ENCODE data around the gene KDM2A. TPM values are rescaled to one million over a fixed set of nuclear protein-coding genes. Genes with fewer than 3 reads are reported as not detected.

Gene KDM2A
- total and polyA plus RNA-seq, 2 of the 13 experiments (the other 11 are each of a cell fraction or from before 2014, with no cell fraction given), result 31.3 to 31.4 TPM

DNA sequence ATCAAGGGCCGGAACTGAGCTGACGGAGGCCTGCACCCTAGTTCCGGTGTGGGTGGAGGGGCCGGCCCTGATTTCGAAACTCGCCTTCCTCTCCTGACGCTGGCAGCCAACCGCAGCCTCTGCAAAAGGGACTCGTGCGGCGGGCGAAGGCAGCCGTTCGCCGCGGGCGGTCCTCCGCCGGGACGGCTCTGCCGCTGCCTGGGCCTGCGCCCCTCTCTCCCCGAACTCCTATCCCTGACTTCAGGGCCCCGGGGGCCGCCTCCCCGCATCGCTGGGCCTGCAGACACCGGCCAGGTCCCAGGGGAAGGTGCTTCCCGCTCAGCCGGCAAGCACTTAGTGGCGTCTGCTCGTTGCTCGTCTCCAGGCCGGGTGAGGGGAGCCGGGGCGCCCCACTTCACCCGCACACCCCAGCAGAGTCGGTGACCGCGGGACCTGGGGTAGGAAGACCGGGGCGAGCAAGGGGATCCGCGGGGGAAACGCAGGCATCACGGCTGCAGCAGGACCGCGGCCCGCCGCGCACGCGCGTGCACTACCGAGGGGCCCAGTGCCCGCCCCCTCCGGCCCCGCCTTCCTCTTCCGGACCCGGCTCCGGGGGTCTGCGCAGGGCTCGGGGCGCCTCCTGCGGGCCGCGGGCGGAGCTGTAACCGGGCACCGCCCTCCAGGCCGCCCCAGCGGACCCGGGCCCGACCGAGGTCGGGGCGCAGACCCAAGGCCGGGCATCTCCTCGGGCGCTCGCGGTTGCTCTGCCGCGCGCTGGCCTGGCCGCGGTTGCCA is 169.6 kb downstream of the KDM2A start (continued):
- TF ChIP-seq ZKSCAN5 (CRISPR knock-in tag; IDR thresholded peaks at IDR 0.05) (0 out of 2 replicates have a peak, but pooled peaks have one; percentile 31), ZNF350 (CRISPR knock-in tag; IDR thresholded peaks at IDR 0.05; ENCODE audit: borderline replicate concordance, low read depth) (peak; percentile 94), GATAD1 (CRISPR knock-in tag; IDR thresholded peaks at IDR 0.05) (peak; percentile 78), NFYB (CRISPR knock-in tag; IDR thresholded peaks at IDR 0.05) (peak; percentile 36), NCOA5 (CRISPR knock-in tag; IDR thresholded peaks at IDR 0.05) (no peak; the same call in none of the 2 replicates), HNRNPL (IDR thresholded peaks at IDR 0.05; ENCODE audit: low read depth, low read length) (peak; percentile 77), CBX2 (IDR thresholded peaks at IDR 0.05; ENCODE audit: low read depth, low read length) (no peak), CBX2 (CRISPR knock-in tag; IDR thresholded peaks at IDR 0.05; ENCODE audit: low read depth) (no peak), ZNF329 (CRISPR knock-in tag; IDR thresholded peaks at IDR 0.05; ENCODE audit: low read depth) (no peak), YY1 (IDR thresholded peaks at IDR 0.05; ENCODE audit: insufficient read depth, insufficient replicate concordance, low read depth, low read length) (peak; percentile 45), NR2F1 (CRISPR knock-in tag; IDR thresholded peaks at IDR 0.05) (no peak), ZNF549 (CRISPR knock-in tag; IDR thresholded peaks at IDR 0.05) (no peak), ATM (IDR thresholded peaks at IDR 0.05; ENCODE audit: borderline replicate concordance) (no peak), RBFOX2 (IDR thresholded peaks at IDR 0.05; ENCODE audit: low read depth, low read length) (peak; percentile 98)
- TF ChIP-seq, protein P1, sequence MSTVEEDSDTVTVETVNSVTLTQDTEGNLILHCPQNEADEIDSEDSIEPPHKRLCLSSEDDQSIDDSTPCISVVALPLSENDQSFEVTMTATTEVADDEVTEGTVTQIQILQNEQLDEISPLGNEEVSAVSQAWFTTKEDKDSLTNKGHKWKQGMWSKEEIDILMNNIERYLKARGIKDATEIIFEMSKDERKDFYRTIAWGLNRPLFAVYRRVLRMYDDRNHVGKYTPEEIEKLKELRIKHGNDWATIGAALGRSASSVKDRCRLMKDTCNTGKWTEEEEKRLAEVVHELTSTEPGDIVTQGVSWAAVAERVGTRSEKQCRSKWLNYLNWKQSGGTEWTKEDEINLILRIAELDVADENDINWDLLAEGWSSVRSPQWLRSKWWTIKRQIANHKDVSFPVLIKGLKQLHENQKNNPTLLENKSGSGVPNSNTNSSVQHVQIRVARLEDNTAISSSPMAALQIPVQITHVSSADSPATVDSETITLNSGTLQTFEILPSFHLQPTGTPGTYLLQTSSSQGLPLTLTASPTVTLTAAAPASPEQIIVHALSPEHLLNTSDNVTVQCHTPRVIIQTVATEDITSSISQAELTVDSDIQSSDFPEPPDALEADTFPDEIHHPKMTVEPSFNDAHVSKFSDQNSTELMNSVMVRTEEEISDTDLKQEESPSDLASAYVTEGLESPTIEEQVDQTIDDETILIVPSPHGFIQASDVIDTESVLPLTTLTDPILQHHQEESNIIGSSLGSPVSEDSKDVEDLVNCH (CRISPR knock-in tag; IDR thresholded peaks at IDR 0.05), result peak; percentile 77; the same call in 1 of the 2 replicates
- TF ChIP-seq, protein P2, sequence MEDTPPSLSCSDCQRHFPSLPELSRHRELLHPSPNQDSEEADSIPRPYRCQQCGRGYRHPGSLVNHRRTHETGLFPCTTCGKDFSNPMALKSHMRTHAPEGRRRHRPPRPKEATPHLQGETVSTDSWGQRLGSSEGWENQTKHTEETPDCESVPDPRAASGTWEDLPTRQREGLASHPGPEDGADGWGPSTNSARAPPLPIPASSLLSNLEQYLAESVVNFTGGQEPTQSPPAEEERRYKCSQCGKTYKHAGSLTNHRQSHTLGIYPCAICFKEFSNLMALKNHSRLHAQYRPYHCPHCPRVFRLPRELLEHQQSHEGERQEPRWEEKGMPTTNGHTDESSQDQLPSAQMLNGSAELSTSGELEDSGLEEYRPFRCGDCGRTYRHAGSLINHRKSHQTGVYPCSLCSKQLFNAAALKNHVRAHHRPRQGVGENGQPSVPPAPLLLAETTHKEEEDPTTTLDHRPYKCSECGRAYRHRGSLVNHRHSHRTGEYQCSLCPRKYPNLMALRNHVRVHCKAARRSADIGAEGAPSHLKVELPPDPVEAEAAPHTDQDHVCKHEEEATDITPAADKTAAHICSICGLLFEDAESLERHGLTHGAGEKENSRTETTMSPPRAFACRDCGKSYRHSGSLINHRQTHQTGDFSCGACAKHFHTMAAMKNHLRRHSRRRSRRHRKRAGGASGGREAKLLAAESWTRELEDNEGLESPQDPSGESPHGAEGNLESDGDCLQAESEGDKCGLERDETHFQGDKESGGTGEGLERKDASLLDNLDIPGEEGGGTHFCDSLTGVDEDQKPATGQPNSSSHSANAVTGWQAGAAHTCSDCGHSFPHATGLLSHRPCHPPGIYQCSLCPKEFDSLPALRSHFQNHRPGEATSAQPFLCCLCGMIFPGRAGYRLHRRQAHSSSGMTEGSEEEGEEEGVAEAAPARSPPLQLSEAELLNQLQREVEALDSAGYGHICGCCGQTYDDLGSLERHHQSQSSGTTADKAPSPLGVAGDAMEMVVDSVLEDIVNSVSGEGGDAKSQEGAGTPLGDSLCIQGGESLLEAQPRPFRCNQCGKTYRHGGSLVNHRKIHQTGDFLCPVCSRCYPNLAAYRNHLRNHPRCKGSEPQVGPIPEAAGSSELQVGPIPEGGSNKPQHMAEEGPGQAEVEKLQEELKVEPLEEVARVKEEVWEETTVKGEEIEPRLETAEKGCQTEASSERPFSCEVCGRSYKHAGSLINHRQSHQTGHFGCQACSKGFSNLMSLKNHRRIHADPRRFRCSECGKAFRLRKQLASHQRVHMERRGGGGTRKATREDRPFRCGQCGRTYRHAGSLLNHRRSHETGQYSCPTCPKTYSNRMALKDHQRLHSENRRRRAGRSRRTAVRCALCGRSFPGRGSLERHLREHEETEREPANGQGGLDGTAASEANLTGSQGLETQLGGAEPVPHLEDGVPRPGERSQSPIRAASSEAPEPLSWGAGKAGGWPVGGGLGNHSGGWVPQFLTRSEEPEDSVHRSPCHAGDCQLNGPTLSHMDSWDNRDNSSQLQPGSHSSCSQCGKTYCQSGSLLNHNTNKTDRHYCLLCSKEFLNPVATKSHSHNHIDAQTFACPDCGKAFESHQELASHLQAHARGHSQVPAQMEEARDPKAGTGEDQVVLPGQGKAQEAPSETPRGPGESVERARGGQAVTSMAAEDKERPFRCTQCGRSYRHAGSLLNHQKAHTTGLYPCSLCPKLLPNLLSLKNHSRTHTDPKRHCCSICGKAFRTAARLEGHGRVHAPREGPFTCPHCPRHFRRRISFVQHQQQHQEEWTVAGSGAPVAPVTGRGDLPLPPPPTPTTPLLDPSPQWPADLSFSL (CRISPR knock-in tag; IDR thresholded peaks at IDR 0.05), result no peak
- TF ChIP-seq, protein P3, sequence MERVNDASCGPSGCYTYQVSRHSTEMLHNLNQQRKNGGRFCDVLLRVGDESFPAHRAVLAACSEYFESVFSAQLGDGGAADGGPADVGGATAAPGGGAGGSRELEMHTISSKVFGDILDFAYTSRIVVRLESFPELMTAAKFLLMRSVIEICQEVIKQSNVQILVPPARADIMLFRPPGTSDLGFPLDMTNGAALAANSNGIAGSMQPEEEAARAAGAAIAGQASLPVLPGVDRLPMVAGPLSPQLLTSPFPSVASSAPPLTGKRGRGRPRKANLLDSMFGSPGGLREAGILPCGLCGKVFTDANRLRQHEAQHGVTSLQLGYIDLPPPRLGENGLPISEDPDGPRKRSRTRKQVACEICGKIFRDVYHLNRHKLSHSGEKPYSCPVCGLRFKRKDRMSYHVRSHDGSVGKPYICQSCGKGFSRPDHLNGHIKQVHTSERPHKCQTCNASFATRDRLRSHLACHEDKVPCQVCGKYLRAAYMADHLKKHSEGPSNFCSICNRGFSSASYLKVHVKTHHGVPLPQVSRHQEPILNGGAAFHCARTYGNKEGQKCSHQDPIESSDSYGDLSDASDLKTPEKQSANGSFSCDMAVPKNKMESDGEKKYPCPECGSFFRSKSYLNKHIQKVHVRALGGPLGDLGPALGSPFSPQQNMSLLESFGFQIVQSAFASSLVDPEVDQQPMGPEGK (CRISPR knock-in tag; IDR thresholded peaks at IDR 0.05), result peak; percentile 83
- TF ChIP-seq, protein P4, sequence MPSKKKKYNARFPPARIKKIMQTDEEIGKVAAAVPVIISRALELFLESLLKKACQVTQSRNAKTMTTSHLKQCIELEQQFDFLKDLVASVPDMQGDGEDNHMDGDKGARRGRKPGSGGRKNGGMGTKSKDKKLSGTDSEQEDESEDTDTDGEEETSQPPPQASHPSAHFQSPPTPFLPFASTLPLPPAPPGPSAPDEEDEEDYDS (CRISPR knock-in tag; IDR thresholded peaks at IDR 0.05), result peak; percentile 76
